A673 (cell line): ENCODE data around the gene WHRN. TPM values are rescaled to one million over a fixed set of nuclear protein-coding genes. Genes with fewer than 3 reads are reported as not detected.

Experiments used
- BruUV-seq: library from RNA; stranded (reverse); fragments of 400-500 nt; replicated peaks from 2 replicates; lab custom pipeline; 2021; lab: Mats Ljungman, UMichigan
- CTCF ChIA-PET: fragments of 300-600 bp; sonication (Branson Sonifier 250); formaldehyde crosslinking; loops from one replicate; lab custom pipeline; 2022; ENCODE audit warnings: antibody characterized with exemption; lab: Charles Lee
- POLR2A ChIA-PET: fragments of 300-600 bp; sonication (Branson Sonifier 250); formaldehyde crosslinking; loops from one replicate; lab custom pipeline; 2022; ENCODE audit warnings: antibody characterized with exemption; ENCODE audit not compliant: low non-redundant PET; lab: Charles Lee
- DNase-seq: peaks from one replicate; pipeline ENCODE4 v3.0.0-alpha.2; 2015; ENCODE audit warnings: low spot score
- H3K27ac ChIP-seq: fragments of 200-600 bp; sonication (generic); 2 replicates; pipeline ENCODE4 v1.5.1; 2016; ENCODE audit warnings: mixed run types, low read depth, mild to moderate bottlenecking, mixed read lengths, antibody characterized with exemption, low read length; ENCODE audit not compliant: poor library complexity, severe bottlenecking
- H3K27me3 ChIP-seq: fragments of 200-600 bp; sonication (generic); replicated peaks from 2 replicates; pipeline ENCODE4 v1.6.1; 2017; ENCODE audit warnings: mixed run types, low read depth, mild to moderate bottlenecking, mixed read lengths, antibody characterized with exemption, low read length; ENCODE audit not compliant: insufficient read depth, poor library complexity
- H3K36me3 ChIP-seq: fragments of 200-600 bp; sonication (generic); 2 replicates; pipeline ENCODE4 v1.6.1; 2016; ENCODE audit warnings: mixed run types, mild to moderate bottlenecking, mixed read lengths, antibody characterized with exemption, low read length; ENCODE audit not compliant: insufficient read depth, poor library complexity, severe bottlenecking
- H3K4me1 ChIP-seq: fragments of 200-600 bp; sonication (generic); 2 replicates; pipeline ENCODE4 v1.6.1; 2017; ENCODE audit warnings: mixed run types, mild to moderate bottlenecking, mixed read lengths, antibody characterized with exemption, low read length; ENCODE audit not compliant: insufficient read depth, poor library complexity, severe bottlenecking
- H3K4me3 ChIP-seq: fragments of 200-600 bp; sonication (generic); 2 replicates; pipeline ENCODE4 v1.5.1; 2016; ENCODE audit warnings: low read depth, mixed run types, mild to moderate bottlenecking, mixed read lengths, low read length; ENCODE audit not compliant: poor library complexity, severe bottlenecking
- H3K9me3 ChIP-seq: fragments of 200-600 bp; sonication (generic); 2 replicates; pipeline ENCODE4 v1.6.1; 2016; ENCODE audit warnings: mixed run types, low read depth, mild to moderate bottlenecking, mixed read lengths, antibody characterized with exemption, low read length; ENCODE audit not compliant: poor library complexity, severe bottlenecking
- CTCF ChIP-seq: fragments of 300-800, 200-600 bp; sonication (generic); conservative IDR thresholded peaks from 2 replicates; pipeline ENCODE4 v1.5.1; 2017; ENCODE audit warnings: low read depth, mild to moderate bottlenecking, antibody characterized with exemption, low read length, moderate library complexity, mixed read lengths
- EZH2 ChIP-seq: fragments of 200-600 bp; sonication (generic); IDR thresholded peaks from 2 replicates; pipeline ENCODE4 v1.6.1; 2017; ENCODE audit warnings: borderline replicate concordance, low read depth, mild to moderate bottlenecking, mixed read lengths, antibody characterized with exemption, low read length; ENCODE audit not compliant: poor library complexity, severe bottlenecking
- intact Hi-C: fragments of 100-400 bp; cut with micrococcal nuclease; formaldehyde crosslinking; loops from one replicate; pipeline ENCODE4 v1.10.0; 2022; ENCODE audit not compliant: unreplicated experiment
- total RNA-seq: library from RNA; stranded (reverse); gene quantifications from 2 replicates; pipeline ENCODE4 v1.2.3, GENCODE V29; 2021

WHRN gene
- total RNA-seq, 1 experiment from 2014 or later, result 9.1 TPM

- Histone ChIP-seq H3K27me3 (no peaks in the 10 kb centered on the region), H3K9me3 (no peaks in the 10 kb centered on the region), H3K4me1 (peaks cover 5% of the 10 kb centered on the region), H3K27ac (no peak overlapping the region), H3K36me3 (no peaks in the 10 kb centered on the region), H3K4me3 (no peak overlapping the region)
- no peak for TF ChIP-seq CTCF
- TF ChIP-seq EZH2, result no peak
- intact Hi-C loops, result no loop called here
- ChIA-PET POLR2A (no interaction called here), CTCF (no interaction called here)
- BruUV-seq, result no TSS peak
- DNase-seq, result no peak
Measured at GRCh38 chr9:114477642-114478041, 27.6 kb downstream of the WHRN start.

DNA sequence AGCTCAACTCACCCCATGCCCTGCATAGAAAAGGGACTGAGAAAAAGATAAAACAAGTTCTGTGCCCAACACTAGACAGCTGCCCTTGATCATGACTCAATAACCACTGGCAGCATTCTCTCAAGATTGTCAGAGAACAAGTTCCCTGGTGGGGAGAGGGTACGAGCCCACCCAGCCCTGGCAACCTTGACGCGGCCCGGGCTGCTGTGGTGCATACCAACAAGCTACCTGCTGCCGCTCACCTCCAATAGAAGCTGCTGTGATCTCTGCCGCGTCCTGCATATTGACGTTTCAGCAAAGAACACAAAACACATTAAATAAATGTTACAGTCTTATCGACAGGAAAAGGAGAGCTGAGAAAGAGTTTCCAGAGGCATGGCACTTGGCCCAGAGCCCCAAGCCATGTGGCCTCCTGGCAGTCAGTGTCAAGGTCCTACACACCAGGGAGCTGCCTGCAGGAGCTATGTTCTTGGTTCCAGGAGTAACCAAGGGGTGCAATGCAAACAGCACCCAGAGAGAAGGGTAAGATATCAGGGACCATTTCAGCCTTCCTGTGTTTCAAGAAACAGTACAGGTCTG, 28.3 kb downstream of the WHRN start:
- intact Hi-C loops, result no loop called here
- ChIA-PET CTCF (no interaction called here), POLR2A (no interaction called here)
- Histone ChIP-seq H3K36me3 (no peaks in the 10 kb centered on the region), H3K4me1 (peaks cover 5% of the 10 kb centered on the region), H3K4me3 (no peak overlapping the region), H3K27ac (no peak overlapping the region), H3K27me3 (no peaks in the 10 kb centered on the region), H3K9me3 (no peaks in the 10 kb centered on the region)
- no peak for DNase-seq
- TF ChIP-seq EZH2 (no peak), CTCF (no peak)
- BruUV-seq, result no TSS peak

- TF ChIP-seq CTCF, result no peak
- TF ChIP-seq EZH2, result no peak
- ChIA-PET CTCF (no interaction called here), POLR2A (no interaction called here)
- no peak overlapping the region for H3K4me3 ChIP-seq
- intact Hi-C loops, result no loop called here
- no TSS peak for BruUV-seq
- no peaks in the 10 kb centered on the region for H3K9me3 ChIP-seq
- no peak overlapping the region for H3K27ac ChIP-seq
- no peaks in the 10 kb centered on the region for H3K36me3 ChIP-seq
- peaks cover under 1% of the 10 kb centered on the region for H3K4me1 ChIP-seq
- no peak for DNase-seq
- H3K27me3 ChIP-seq, result no peaks in the 10 kb centered on the region
Measured at GRCh38 chr9:114475412-114476135, 29.7 kb downstream of the WHRN start.
